Mononuclear cell (primary cell): ENCODE measurements around the gene PRKCQ. TPM values are rescaled to one million over a fixed set of nuclear protein-coding genes. Genes with fewer than 3 reads are reported as not detected.
"Not testable (repeated sequence)": the region's sequence is repeated elsewhere in the genome, so short reads cannot be mapped to it uniquely, and the experiment has no call there.

Source experiments
- H3K27me3 ChIP-seq: 2 replicates; pipeline ENCODE4 v1.6.0; 2011; ENCODE audit warnings: low read length, control low read depth; ENCODE audit not compliant: insufficient read depth
- H3K4me1 ChIP-seq: 2 replicates; pipeline ENCODE4 v1.5.1; 2011; ENCODE audit warnings: mild to moderate bottlenecking, low read length, control low read depth; ENCODE audit not compliant: insufficient read depth
- H3K4me3 ChIP-seq: 2 replicates; pipeline ENCODE4 v1.5.1; 2011; ENCODE audit warnings: mild to moderate bottlenecking, low read length, moderate library complexity
- H3K9me3 ChIP-seq: 2 replicates; pipeline ENCODE4 v1.5.1; 2011; ENCODE audit warnings: low read depth, mild to moderate bottlenecking, control low read depth, low read length
- total RNA-seq: library from RNA; depleted of rRNA; stranded (reverse); fragments of >200 nt; gene quantifications from one replicate; pipeline ENCODE4 v1.2.3, GENCODE V29; 2012

PRKCQ gene
- total RNA-seq, 1 donor = 43.2 TPM

GRCh38 chr10:6583447-6583846, 3.4 kb upstream of the PRKCQ start:
- peaks cover 48% of the 10 kb centered on the region for H3K4me1 ChIP-seq
- peak overlapping the region; percentile 47 for H3K4me3 ChIP-seq
- H3K9me3 ChIP-seq = no peaks in the 10 kb centered on the region
- H3K27me3 ChIP-seq = no peaks in the 10 kb centered on the region

- H3K27me3 ChIP-seq, H3K4me3 ChIP-seq, H3K9me3 ChIP-seq: not testable (repeated sequence)
- peaks cover 54% of the 10 kb centered on the region for H3K4me1 ChIP-seq
These were observed 2.8 kb upstream of the PRKCQ start for GRCh38 chr10:6582913-6583312.

- Histone ChIP-seq H3K27me3 (no peaks in the 10 kb centered on the region), H3K9me3 (no peaks in the 10 kb centered on the region), H3K4me1 (peaks cover 55% of the 10 kb centered on the region), H3K4me3 (no peak overlapping the region)
These were observed 2.2 kb upstream of the PRKCQ start for GRCh38 chr10:6582298-6582697.

GRCh38 chr10:6581778-6582228, 1.7 kb upstream of the PRKCQ start:
- H3K9me3 ChIP-seq = no peaks in the 10 kb centered on the region
- H3K4me3 ChIP-seq = peak overlapping the region; percentile 82
- no peaks in the 10 kb centered on the region for H3K27me3 ChIP-seq
- peaks cover 55% of the 10 kb centered on the region for H3K4me1 ChIP-seq

- Histone ChIP-seq H3K4me3 (peak overlapping the region; percentile 82), H3K4me1 (peaks cover 57% of the 10 kb centered on the region)
- not testable (repeated sequence) for H3K9me3 ChIP-seq, H3K27me3 ChIP-seq
These were observed 1.1 kb upstream of the PRKCQ start for GRCh38 chr10:6581223-6581622.

GRCh38 chr10:6580279-6581029, 378 bp upstream of the PRKCQ start:
- Histone ChIP-seq H3K9me3 (no peaks in the 10 kb centered on the region), H3K27me3 (no peaks in the 10 kb centered on the region), H3K4me1 (peaks cover 65% of the 10 kb centered on the region), H3K4me3 (peak overlapping the region; percentile 82)

GRCh38 chr10:6579183-6579903, 733 bp downstream of the PRKCQ start:
- no peaks in the 10 kb centered on the region for H3K27me3 ChIP-seq
- H3K9me3 ChIP-seq = no peaks in the 10 kb centered on the region
- H3K4me1 ChIP-seq = peaks cover 76% of the 10 kb centered on the region
- peak overlapping the region; percentile 69 for H3K4me3 ChIP-seq

- H3K4me1 ChIP-seq = peaks cover 81% of the 10 kb centered on the region
- H3K9me3 ChIP-seq = no peaks in the 10 kb centered on the region
- H3K27me3 ChIP-seq = no peaks in the 10 kb centered on the region
- H3K4me3 ChIP-seq = peak overlapping the region; percentile 69
These were observed 1.3 kb downstream of the PRKCQ start for GRCh38 chr10:6578795-6579182.

GRCh38 chr10:6578251-6578771, 1.8 kb downstream of the PRKCQ start:
- Histone ChIP-seq H3K9me3 (no peaks in the 10 kb centered on the region), H3K4me1 (peaks cover 80% of the 10 kb centered on the region), H3K27me3 (no peaks in the 10 kb centered on the region), H3K4me3 (peak overlapping the region; percentile 69)

GRCh38 chr10:6576326-6576725, 3.8 kb downstream of the PRKCQ start:
- Histone ChIP-seq H3K9me3 (no peaks in the 10 kb centered on the region), H3K4me3 (no peak overlapping the region), H3K4me1 (peaks cover 60% of the 10 kb centered on the region), H3K27me3 (no peaks in the 10 kb centered on the region)

GRCh38 chr10:6574664-6575176, 5.4 kb downstream of the PRKCQ start:
- Histone ChIP-seq H3K9me3 (no peaks in the 10 kb centered on the region), H3K4me1 (peaks cover 56% of the 10 kb centered on the region), H3K4me3 (no peak overlapping the region), H3K27me3 (no peaks in the 10 kb centered on the region)

- H3K27me3 ChIP-seq = no peaks in the 10 kb centered on the region
- peaks cover 47% of the 10 kb centered on the region for H3K4me1 ChIP-seq
- no peak overlapping the region for H3K4me3 ChIP-seq
- H3K9me3 ChIP-seq = no peaks in the 10 kb centered on the region
These were observed 9.2 kb downstream of the PRKCQ start for GRCh38 chr10:6570893-6571292.

GRCh38 chr10:6569259-6569658, 10.8 kb downstream of the PRKCQ start:
- Histone ChIP-seq H3K4me3 (no peak overlapping the region), H3K9me3 (no peaks in the 10 kb centered on the region), H3K27me3 (no peaks in the 10 kb centered on the region), H3K4me1 (peaks cover 47% of the 10 kb centered on the region)

GRCh38 chr10:6567884-6568283, 12.2 kb downstream of the PRKCQ start:
- no peaks in the 10 kb centered on the region for H3K9me3 ChIP-seq
- H3K4me1 ChIP-seq = peaks cover 54% of the 10 kb centered on the region
- no peaks in the 10 kb centered on the region for H3K27me3 ChIP-seq
- H3K4me3 ChIP-seq = no peak overlapping the region

GRCh38 chr10:6567203-6567703, 12.8 kb downstream of the PRKCQ start:
- Histone ChIP-seq H3K4me3 (no peak overlapping the region), H3K4me1 (peaks cover 60% of the 10 kb centered on the region), H3K9me3 (no peaks in the 10 kb centered on the region), H3K27me3 (no peaks in the 10 kb centered on the region)
